Placental pericyte (primary cell): ENCODE results near the gene CCDC71L. TPM values are rescaled to one million over a fixed set of nuclear protein-coding genes. Genes with fewer than 3 reads are reported as not detected.

Experiments
- total RNA-seq: library from RNA; depleted of rRNA; stranded (reverse); fragments of >200 nt; gene quantifications from 2 replicates; pipeline ENCODE4 v1.2.3, GENCODE V29; 2012

Gene CCDC71L
- 31.5 and 35.5 TPM in 2 replicates for total RNA-seq

GRCh38 chr7:106660862-106661720 lies at the start of gene CCDC71L:
CCDC71L (minus strand) TSS chr7:106661158; CDS start chr7:106660896, 262 bp downstream.

Other genes starting within 250 kb of the CCDC71L start
- gene PIK3CG, start 204.1 kb upstream of the CCDC71L start, total RNA-seq = 0.66 and 1.9 TPM in 2 replicates